Hematopoietic multipotent progenitor cell treated with erythropoietin and hydrocortisone succinate and interleukin-3 and kit ligand, for 4 days (in vitro differentiated cells): ENCODE measurements around the gene SNX30.

Source experiments
- DNase-seq: peaks from one replicate; pipeline ENCODE4 v3.0.0-alpha.2; 2015

SNX30 gene

DNA sequence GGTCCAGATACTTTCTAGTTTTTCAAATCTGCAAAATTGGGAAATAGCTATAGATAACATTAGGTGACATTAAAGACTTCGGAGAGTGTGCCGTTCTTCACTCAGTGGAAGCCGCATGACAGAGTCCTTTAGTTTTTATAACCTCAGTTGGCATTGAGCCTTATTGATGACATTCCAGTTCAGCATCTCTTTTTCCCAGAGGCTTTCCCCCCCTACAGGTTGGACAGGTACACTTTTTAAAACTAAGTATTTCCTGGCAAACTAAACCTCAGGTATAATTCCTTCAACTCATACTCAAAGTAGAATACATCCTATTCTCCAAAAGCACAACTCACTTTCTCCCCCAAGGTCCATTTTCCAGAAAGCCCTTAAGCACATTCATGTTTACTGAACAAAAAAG, 81.4 kb downstream of the SNX30 start:
- DNase-seq: no peak

DNA sequence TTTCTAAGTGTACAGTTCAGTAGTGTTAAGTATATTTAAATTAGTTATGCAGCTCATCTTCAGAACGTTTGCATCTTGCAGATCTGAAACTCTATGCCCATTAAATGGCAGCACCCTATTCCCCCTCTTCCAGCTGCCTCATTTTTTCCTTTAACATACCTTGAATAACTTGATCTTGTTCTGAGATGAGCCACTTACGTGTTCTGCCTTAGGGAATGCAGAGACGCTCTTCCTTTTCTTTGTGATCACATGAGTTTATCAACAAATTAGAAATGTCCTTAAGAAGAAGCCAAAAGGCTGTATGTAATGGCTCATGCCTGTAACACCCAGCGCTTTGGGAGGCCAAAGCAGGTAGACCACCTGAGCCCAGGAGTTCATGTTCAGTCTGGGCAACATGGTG, 82.5 kb downstream of the SNX30 start:
- DNase-seq: no peak

DNA sequence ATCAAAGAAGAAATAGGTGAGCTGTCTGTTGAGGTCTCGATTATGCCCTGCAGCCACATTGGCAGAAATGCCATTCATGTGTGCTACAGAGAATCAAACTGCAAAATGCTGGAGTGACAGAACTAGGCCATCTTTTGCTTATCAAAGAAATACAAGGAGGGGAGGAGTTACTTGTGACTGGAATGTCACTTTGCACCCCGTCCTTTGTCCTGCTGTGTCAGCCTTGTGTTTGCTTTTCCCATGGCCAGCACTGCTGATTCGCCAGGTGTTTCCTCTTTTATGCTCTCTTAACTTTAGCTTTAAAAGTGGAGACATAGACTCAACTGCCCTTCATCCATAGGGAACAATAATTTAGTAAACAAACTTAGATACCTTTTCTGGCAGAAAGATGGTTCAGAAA, 85.8 kb downstream of the SNX30 start:
- no peak for DNase-seq

DNA sequence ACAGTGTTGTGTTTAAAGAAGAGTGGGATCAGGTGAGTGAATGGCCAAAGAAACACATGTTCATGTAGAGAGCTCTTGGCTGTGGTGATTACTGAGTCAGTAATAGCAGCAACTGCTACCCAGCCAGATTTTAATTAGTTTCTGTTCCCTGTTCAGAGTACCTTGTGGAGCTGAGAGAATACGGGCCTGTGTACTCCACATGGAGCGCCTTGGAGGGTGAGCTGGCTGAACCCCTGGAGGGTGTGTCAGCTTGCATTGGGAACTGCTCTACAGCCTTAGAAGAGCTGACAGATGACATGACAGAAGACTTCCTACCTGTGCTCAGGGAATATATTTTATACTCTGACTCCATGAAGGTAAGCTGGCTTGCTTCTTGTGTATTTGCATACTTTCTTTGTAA, 87.8 kb downstream of the SNX30 start:
- DNase-seq: no peak

DNA sequence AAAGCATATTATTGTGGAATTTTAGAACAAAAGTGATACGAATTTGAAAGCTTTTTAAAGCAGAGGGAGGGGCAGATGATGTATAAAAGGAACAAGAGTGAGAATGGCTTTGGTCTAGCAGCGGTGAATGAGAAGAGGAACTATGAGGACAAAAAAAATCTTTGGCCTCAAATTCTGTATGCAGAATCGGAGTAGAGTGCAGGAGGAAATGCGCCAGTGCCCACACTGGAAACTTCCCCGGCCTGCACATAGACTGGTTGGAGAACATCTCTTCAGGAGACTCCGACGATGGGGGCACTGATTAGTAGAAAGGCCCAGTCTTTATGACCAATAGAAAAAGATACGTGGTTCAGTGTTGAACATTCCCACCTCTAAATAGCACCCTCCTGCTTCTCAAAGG, 88.8 kb downstream of the SNX30 start:
- no peak for DNase-seq

DNA sequence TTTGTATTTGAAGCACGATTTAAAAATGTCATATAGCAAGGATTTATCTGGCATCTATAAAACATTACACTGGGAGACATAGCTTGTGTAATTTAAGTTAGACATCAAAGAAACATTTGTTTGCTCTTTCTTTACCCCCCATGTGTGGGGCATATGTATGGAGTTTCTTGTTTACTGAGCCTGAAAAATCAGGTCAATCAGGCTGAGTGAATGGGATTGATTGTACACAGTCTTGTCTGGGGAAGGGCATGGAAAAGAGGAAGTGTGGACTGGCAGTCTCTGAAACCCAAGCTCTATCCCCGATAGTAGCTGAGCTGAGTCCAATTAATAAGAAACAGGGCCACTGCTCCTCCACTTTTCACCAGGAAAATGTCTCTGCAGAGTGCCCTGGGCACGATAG, 90.7 kb downstream of the SNX30 start:
- DNase-seq: no peak

DNA sequence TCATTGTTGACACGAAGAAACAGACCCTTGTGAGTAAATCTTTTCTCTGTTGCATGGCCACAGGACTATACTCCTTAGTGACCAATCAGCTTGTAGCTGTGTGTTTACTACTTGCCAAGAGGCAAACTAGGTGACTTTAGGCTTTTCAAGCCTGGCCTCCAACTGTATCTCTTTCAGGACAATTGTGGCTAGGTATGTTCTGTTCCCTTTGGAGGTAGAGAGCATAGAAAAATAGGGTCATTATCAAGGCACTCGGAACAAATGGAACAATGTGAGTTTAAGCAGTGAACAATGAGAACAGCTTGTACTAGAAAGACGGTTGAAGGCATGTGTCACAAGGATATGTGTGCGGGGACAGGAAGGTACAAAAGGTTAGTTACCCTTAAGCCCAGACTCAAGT, 92.0 kb downstream of the SNX30 start:
- no peak for DNase-seq

DNA sequence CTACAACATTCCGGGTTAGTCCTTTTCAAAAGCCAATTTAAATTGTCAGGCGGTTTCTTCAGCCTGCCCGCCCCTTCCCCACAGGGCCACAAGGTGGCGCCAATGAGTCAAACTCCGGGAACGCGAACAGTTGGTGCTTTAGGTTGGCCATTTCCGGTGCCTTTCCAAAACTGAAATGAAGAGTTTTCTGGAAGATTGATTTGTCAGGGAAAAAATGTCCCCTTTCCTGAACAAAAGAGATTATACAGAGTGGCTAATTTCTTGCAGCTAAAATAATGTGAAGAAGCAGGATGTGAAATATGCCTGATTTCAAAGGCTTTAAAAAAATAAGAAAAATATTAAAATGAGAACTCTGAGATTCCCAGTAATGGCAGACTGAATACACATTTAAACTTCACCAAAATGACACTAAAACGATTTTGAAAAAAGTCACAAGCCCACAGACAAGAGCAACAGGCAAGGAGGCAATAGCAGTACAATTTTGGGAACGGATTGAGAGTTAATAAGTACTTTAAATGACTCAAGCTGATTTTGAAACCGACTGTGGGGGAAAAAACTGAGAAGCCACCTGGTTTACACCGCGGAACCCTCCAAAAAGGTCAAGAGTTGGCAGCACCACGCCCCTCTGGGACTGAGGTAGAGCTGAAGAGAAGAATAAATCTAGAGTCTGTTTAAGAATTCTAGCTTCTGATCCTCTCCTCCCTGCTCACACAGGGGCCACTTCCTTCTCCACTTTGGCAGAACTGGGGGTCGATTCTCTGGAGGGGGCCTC, 94.4 kb downstream of the SNX30 start:
- peak; percentile 80 for DNase-seq

DNA sequence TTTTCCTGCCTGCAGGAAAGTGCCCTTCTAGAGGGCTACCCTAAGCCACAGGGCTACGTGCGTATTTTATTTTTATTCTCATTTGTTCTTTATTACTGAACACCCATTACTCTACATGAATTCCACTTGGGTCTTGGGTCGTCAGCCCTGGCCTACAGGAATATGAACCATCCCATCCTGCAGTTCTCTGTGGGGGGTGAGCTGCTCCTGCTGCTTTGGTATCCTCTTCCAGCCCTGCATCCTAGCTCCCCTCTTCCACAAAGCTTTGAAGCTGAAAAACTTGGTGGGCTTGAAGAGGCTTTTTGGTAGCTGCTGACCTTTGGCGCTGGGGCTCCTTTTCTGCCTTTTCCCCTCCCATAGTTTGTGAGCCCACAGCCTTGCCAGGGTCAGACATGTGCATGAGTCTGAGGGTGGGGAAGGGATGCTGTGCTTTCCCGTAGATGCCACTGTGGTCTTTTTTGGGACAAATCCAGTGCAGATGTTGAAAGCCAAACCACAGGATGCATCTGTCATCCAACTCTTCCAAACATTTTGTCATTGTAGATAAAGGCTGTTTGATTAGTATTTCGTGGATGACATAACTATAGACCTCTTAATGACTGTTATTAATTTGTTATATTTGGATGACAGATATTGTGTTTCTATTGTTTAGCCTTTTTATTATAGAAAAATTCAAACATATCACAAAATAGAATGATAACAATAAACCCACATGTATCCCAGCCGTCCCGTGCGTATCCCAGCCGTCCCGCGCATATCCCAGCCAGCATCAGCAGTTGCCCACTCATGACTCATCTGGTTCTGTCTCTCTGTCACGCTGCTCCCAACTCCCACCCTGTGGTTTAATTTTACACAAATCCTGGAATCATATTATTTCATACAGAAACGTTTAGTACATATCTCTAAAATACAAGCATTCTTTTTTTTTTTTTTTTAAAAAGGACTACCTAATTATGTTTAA, 96.2 kb downstream of the SNX30 start:
- no peak for DNase-seq

DNA sequence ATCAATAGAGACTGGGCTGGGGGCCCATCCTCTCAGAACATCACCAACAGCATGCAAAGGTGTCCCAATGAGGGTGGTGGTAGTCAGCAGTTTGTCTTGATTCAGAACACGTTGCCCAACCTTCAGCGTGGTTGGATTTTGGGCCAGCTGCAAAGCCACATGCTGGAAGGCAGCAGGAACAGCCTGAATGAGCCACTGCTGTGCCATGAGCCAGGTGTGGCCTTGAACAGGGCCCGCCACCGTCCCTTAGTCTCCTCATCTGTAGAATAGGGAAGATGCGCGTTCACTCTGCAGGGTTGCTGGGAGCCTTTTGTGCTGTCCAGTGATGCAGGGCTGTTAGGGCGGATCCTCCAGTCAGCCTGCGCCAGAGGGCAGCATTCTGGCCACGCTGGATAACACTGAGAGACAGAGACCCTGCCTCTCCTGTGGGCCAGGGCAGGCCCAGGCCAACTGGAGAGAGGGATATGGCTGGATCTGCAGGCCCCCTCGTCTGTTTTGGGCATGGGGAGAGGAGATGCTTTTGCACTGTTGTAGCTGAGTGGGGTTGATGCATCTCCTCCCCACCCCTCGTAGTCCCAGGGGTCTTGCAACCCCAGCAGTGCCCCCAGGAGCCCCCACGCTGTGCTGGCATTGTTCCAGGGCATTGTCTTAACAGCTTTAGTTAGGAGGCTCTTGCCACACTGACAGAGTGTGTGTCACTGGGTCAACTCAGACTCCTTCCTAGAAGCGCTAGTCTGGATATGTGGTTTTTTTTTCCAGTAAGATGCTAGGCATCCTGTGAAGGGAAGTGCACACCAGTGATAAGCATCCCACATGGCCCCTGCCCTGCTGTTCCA, 98.0 kb downstream of the SNX30 start:
- no peak for DNase-seq

DNA sequence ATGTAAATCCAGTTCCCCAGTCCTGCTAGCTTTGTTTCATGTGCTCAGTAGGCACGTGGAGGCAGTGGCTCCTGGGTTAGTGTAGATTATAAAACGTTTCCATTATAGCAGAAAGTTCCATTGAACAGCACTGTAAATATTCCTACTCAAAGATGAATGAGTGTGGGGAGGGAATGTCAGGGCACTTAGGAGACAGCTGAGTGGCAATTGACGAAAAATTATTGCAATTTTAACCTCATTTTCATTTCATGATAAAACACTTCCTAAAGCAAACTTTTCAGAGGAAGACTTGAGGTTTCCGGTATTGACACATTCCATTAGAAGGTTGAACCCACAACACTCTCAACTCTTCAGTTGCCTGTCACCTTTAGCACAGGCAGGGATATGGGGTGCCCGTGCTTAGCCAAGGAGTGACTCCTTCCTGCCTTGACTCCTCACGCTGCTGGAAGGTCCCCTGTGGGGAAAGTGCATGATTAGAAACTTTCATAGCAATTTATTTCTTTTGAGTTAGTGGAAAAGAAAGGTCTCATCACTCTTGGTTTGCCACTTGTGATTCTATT, 98.9 kb downstream of the SNX30 start:
- DNase-seq: no peak

DNA sequence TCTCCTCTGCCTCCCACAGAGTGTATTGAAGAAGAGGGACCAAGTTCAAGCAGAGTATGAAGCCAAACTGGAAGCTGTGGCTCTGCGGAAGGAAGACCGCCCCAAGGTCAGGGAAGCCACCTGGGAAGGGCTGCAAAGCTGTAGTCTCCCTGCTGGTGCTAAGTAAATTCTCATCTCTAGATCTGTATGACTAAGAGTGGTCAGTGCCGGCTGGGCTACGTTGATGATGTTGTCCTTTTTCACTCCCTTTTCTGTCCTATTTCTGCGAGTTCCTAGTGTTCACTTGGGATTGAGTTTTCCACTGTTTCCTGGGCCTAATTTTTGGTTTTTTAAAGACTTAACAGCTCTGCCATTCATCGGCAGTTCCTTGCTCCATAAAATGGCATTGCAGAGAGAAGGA, 100.3 kb downstream of the SNX30 start:
- DNase-seq: no peak

DNA sequence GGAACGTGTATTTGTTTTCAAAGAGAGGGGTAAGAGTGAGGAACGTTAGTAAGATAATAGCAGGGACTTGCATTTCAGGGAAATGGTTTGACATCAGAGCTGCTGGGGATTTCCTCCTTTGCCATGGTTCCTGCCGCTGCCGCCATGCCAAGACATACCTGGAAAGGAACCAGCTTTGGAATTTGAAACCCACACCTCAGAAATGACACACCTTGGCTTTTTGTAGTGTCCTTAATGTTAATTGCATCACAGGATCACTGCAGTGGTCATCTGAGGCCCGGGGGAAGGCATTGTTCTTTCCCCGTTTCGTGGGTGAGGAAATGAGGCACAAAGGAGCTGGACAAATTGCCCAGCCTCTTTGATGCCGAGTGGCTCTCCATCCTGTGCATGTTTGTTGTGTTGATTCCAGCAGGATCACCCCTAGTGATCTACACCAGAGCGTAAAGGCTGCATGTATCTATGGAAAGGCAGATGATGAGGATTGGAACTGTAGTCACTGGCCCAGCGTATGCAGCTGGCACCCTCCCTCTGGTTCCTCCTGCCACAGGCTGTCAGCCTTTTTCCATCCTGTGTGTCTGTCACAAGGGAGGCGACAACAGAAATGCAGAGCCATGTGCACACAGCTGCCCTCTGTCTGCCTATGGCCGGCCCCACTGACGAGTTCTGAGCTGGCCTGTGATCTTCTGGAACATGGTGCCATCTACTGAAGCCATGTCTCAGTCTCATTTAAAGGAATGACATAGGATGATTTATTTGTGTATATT, 102.4 kb downstream of the SNX30 start:
- DNase-seq: no peak

DNA sequence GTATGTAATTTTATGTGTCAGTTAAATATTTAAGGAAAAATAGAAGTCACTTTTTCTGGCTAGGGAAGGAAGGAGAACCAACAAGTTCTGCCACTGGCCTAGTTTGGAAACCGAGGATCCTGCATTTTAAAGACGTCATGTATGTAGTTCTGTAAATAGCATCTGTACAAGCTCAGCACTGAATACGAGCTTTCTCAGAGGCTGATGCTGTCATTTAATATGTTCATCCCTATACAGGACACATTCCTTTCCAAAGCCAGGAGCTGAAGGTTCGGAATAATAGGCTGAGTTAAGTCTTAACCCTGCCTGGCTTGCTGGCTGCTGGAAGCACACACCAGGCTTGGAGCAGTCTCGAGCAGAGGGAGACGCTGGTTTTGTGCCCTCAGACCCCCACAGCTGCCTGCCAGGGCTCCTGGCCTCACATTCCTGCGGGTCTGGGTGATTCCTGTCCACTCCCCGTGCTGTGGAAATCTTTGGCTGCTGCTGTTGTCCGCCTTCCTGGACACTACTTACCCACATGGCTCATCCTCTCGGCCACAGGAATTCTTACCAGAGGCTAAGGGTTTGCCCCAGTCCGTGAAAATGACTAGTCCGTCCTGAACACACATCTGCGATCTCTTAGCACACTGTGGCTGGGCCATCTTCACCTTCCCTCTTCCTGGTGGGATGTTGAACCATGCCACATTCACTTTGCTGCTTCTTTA, 103.5 kb downstream of the SNX30 start:
- DNase-seq: no peak

DNA sequence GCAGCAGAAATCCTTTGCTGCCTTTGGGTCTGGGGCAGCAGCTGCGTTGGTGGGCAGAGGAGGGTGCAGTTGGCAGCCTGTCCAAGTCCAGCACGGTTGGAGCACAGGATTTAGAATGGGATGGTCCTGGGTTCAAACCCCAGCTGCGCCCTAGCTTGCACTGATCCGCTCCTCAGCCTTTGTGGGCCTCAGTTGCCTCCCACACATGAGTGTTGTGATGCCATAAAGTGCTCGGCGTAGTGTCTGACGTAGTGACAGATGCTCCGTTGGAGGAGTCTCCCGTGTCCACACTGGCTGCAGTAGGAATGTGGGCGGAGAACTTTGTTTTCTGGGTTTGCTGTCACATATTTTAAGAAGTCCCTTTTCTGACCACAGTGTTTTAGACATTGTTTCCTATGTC, 104.1 kb downstream of the SNX30 start:
- no peak for DNase-seq

DNA sequence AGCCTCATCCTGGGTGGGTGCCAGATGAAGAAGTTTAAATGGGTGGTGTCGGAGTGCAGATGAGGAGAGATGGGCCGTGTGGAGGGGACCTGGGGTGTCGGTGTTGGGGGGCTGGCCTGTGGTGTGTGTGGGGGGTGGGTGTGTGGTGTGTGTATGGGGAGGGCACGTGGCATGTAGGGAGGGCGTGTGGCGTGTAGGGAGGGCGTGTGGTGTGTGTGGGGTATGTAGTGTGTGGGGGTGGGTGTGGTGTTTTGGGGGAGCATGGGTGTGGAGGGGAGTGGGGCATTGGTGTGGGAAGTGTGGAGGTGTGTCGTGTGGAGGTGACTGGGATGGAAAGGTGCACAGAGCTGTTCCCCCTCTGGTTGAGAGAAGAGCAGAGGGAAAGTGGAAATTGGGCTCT, 105.6 kb downstream of the SNX30 start:
- no peak for DNase-seq

DNA sequence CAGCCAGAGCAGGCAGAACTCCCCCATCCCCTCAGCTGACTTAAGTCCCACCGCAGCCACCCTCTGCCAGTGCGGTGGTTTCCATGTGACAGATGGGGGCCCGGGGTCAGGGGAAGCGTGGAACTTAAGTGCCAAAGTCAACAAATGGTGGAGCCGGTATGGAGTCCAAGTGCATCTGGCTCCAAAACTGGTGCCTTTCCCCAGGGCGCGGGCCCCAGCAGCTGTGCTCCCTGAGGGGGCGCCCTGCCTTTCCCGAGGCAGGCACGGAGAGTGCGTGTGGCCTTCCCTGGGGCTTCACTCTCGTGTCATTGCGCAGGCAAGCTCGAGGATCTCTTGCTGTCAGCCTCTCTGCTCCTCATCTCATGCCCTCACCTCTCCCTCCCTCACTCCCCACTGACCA, 106.3 kb downstream of the SNX30 start:
- no peak for DNase-seq

DNA sequence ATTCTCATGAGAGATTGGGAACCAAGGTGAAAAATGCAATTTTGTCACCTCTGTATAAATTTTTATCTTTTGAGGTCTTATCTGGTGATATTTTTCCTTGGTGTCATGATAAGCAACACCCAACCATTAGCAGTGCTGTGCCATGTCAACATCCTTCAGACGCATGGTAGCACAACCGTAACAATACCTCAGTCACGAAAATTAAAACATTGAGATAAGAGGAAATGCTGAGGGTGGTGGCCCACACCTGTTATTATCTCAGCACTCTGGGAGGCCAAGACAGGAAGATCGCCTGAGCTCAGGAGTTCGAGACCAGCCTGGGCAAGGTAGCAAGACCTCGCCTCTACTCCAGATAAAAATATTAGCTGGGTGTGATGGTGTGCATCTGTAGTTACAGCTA, 107.4 kb downstream of the SNX30 start:
- no peak for DNase-seq

DNA sequence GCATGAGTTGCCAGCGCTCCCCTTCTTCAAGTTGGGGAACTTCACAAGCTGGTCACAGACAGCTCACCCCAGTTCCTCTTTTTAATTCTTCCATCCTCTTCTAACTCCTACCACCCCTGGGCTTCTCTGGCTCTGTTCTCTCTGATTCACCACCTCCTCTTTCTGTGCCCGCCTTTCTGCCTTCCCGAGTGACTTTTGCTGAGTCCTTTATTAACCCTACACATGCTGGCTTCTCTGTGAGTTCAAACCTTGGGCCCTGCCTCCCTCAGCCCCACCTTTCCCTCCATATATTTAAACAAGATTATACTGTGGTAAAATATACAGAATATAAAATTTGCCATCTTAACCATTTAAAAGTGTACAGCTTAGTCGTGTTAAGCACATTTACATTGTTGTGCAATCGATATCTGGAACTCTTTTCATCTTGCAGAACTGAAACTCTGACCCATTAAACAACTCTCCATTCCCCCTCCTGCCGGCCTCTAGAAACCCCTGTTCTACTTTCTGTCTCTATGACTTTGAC, 108.1 kb downstream of the SNX30 start:
- DNase-seq: peak; percentile 81

DNA sequence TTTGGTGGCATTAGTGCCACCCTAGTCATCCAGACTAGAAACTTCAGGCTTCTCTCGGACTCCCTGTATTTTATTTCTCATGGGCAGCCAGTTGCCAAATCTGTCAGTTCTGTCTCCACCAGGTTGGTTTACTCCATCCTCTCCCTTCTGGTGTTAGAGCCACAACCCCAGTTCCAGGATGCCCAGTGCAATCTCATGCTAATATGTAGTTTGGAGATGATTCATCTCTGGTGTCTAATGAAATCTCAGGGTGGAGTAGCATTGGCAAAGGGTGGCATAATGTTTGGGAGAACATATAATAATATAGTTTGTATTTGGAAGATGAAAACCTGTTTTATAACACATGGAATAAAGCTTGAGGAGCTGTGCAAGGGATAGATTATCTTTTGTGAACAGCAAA, 109.9 kb downstream of the SNX30 start:
- no peak for DNase-seq

DNA sequence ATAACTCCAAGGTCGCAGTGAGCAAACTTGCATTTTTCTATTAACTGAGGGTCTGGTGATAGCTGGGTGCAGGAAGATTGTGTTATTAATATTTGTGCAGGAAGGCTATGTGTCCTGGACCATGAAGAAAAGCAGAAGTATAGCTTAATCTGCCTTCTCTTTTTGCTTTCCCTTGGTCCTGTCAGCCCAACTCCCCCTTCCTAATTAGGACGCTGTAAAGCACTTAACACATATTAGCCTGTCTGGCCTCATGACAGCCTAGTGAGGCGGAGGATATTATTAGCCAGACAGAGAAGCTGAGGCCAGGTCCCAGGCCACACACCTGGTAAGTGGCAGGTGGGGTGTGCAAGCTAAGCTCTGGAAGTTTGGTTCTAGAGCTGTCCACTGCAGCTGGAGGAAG, 110.6 kb downstream of the SNX30 start:
- DNase-seq: peak; percentile 40
